ENCODE measurements around the gene PIP5K1C.

The PIP5K1C gene

DNA sequence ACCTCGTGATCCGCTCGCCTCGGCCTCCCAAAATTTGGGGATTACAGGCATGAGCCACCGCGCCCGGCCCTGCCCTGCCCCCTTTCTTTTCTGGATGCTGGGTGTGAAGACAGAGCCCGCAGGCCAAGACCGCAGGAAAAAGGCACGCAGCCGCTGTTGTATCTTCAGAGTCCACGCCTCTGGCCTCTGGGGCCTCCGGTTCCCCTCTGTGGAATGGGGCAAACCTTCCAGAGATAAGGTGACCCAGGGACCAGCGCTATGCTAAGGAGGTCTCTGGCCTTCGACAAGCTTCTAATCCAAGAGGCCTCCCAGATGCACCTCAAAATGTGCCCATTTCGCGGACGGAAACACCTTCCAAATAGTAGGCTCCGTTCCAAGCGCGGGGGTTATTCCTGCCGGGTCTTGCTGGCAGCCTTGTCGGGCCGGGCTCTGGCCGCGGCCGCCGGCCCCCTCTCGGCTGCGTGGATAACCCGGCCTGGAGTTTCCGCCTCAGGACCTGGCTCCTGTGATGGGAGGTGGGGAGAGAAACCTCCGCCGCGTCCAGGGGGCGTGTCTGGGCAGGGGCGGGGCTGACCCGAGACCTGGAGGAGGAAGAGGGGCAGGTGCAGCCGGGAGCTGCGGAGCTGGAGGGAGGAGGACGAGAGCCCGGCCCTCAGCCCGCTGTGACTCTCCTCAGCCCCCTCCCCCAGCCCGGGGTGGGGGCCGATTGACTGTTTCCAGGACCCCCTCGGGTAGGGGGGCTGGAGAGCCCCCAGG is 21.0 kb upstream of the PIP5K1C start:
- TF ChIP-seq EZH2 (IDR thresholded peaks at IDR 0.05; ENCODE audit: borderline replicate concordance, low read depth, low read length, severe bottlenecking), result peak; percentile 63
- TF ChIP-seq, protein P1, sequence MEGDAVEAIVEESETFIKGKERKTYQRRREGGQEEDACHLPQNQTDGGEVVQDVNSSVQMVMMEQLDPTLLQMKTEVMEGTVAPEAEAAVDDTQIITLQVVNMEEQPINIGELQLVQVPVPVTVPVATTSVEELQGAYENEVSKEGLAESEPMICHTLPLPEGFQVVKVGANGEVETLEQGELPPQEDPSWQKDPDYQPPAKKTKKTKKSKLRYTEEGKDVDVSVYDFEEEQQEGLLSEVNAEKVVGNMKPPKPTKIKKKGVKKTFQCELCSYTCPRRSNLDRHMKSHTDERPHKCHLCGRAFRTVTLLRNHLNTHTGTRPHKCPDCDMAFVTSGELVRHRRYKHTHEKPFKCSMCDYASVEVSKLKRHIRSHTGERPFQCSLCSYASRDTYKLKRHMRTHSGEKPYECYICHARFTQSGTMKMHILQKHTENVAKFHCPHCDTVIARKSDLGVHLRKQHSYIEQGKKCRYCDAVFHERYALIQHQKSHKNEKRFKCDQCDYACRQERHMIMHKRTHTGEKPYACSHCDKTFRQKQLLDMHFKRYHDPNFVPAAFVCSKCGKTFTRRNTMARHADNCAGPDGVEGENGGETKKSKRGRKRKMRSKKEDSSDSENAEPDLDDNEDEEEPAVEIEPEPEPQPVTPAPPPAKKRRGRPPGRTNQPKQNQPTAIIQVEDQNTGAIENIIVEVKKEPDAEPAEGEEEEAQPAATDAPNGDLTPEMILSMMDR (IDR thresholded peaks at IDR 0.05; ENCODE audit: borderline replicate concordance, extremely low read depth, low read length, poor library complexity, severe bottlenecking), result no peak
- H3K27ac ChIP-seq (ENCODE audit: low read length), result no peak overlapping the region
- no peak overlapping the region for H3K4me3 ChIP-seq (ENCODE audit: low read depth in 1 of 2, low read length in 2 of 2)
- peak; percentile 66 for ATAC-seq (ENCODE audit: insufficient read depth, low read depth)
- H3K36me3 ChIP-seq (ENCODE audit: insufficient read depth, low read length), result no peaks in the 10 kb centered on the region
- peak; percentile 81 for DNase-seq
- no peaks in the 10 kb centered on the region for H4K20me1 ChIP-seq (ENCODE audit: insufficient read depth, low read length)
- H3K4me1 ChIP-seq (ENCODE audit: insufficient read depth, low read length), result peaks cover 3% of the 10 kb centered on the region; the same call in 1 of the 2 replicates
- peak overlapping the region; percentile 19; the same call in 1 of the 2 replicates for H3K4me2 ChIP-seq (ENCODE audit: insufficient read depth, low read length)
- H3K9ac ChIP-seq (ENCODE audit: low read depth, low read length), result no peak overlapping the region
- H3K79me2 ChIP-seq (ENCODE audit: insufficient read depth, low read length), result no peaks in the 10 kb centered on the region
- no peak overlapping the region for H2AFZ ChIP-seq (ENCODE audit: low read depth, low read length)
- H3K9me3 ChIP-seq (ENCODE audit: insufficient read depth, low read length, severe bottlenecking), result no peaks in the 10 kb centered on the region
- peaks cover 27% of the 10 kb centered on the region for H3K27me3 ChIP-seq (ENCODE audit: insufficient read depth, low read length, poor library complexity)

- no peak for TF ChIP-seq EZH2 (IDR thresholded peaks at IDR 0.05; ENCODE audit: borderline replicate concordance, low read depth, low read length, severe bottlenecking)
- TF ChIP-seq, protein P1 (IDR thresholded peaks at IDR 0.05; ENCODE audit: borderline replicate concordance, extremely low read depth, low read length, poor library complexity, severe bottlenecking), result no peak
- no peak overlapping the region for H3K9ac ChIP-seq (ENCODE audit: low read depth, low read length)
- H3K36me3 ChIP-seq (ENCODE audit: insufficient read depth, low read length), result no peaks in the 10 kb centered on the region
- H4K20me1 ChIP-seq (ENCODE audit: insufficient read depth, low read length), result no peaks in the 10 kb centered on the region
- no peak overlapping the region for H3K4me3 ChIP-seq (ENCODE audit: low read depth in 1 of 2, low read length in 2 of 2)
- H2AFZ ChIP-seq (ENCODE audit: low read depth, low read length), result no peak overlapping the region
- H3K9me3 ChIP-seq (ENCODE audit: insufficient read depth, low read length, severe bottlenecking), result no peaks in the 10 kb centered on the region
- no peak overlapping the region for H3K4me2 ChIP-seq (ENCODE audit: insufficient read depth, low read length)
- DNase-seq, result no peak
- H3K27ac ChIP-seq (ENCODE audit: low read length), result no peak overlapping the region
- peaks cover 27% of the 10 kb centered on the region for H3K27me3 ChIP-seq (ENCODE audit: insufficient read depth, low read length, poor library complexity)
- peaks cover 3% of the 10 kb centered on the region; the same call in 1 of the 2 replicates for H3K4me1 ChIP-seq (ENCODE audit: insufficient read depth, low read length)
- no peak for ATAC-seq (ENCODE audit: insufficient read depth, low read depth)
- no peaks in the 10 kb centered on the region for H3K79me2 ChIP-seq (ENCODE audit: insufficient read depth, low read length)
Measured at GRCh38 chr19:3720349-3720917, 20.2 kb upstream of the PIP5K1C start.

- H4K20me1 ChIP-seq (ENCODE audit: insufficient read depth, low read length), result no peaks in the 10 kb centered on the region
- no peaks in the 10 kb centered on the region for H3K9me3 ChIP-seq (ENCODE audit: insufficient read depth, low read length, severe bottlenecking)
- H3K27ac ChIP-seq (ENCODE audit: low read length), result no peak overlapping the region
- peaks cover 27% of the 10 kb centered on the region for H3K27me3 ChIP-seq (ENCODE audit: insufficient read depth, low read length, poor library complexity)
- no peak for TF ChIP-seq EZH2 (IDR thresholded peaks at IDR 0.05; ENCODE audit: borderline replicate concordance, low read depth, low read length, severe bottlenecking)
- TF ChIP-seq, protein P1 (IDR thresholded peaks at IDR 0.05; ENCODE audit: borderline replicate concordance, extremely low read depth, low read length, poor library complexity, severe bottlenecking), result no peak
- no peak overlapping the region for H3K9ac ChIP-seq (ENCODE audit: low read depth, low read length)
- H3K36me3 ChIP-seq (ENCODE audit: insufficient read depth, low read length), result no peaks in the 10 kb centered on the region
- DNase-seq (no peak), ATAC-seq (ENCODE audit: insufficient read depth, low read depth) (no peak)
- H3K4me3 ChIP-seq (ENCODE audit: low read depth in 1 of 2, low read length in 2 of 2), result no peak overlapping the region
- H3K79me2 ChIP-seq (ENCODE audit: insufficient read depth, low read length), result no peaks in the 10 kb centered on the region
- H2AFZ ChIP-seq (ENCODE audit: low read depth, low read length), result no peak overlapping the region
- peaks cover 3% of the 10 kb centered on the region; the same call in 1 of the 2 replicates for H3K4me1 ChIP-seq (ENCODE audit: insufficient read depth, low read length)
- H3K4me2 ChIP-seq (ENCODE audit: insufficient read depth, low read length), result no peak overlapping the region
Measured at GRCh38 chr19:3719868-3720267, 19.6 kb upstream of the PIP5K1C start.
